ENCODE measurements around the gene E2F2. TPM values are rescaled to one million over a fixed set of nuclear protein-coding genes. Genes with fewer than 3 reads are reported as not detected.

Gene E2F2
- total RNA-seq, 4 donors from 2014 or later = under 0.01 to 0.85 (median 0.26) TPM

GRCh38 chr1:23505851-23506250 is 25.2 kb downstream of the E2F2 start:
- no peak for TF ChIP-seq CTCF (IDR thresholded peaks at IDR 0.05; ENCODE audit: low read depth)

DNA sequence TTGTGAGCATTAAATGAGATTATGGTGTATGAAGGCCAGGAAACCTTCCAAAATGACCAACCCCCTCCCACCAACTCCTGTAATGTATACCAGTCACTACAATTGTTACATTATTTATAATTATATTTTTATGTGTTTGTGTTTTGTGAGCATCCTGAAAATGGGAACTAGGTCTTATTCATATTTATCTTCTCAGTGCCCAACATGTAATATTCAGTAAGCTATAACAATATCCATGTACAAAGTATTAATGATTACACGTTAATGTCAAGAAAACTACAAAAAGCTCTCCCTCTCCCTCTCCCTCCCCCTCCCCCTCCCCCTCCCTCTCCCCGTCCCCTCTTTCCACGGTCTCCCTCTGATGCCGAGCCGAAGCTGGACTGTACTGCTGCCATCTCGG is 28.1 kb downstream of the E2F2 start:
- no peak for TF ChIP-seq CTCF (IDR thresholded peaks at IDR 0.05; ENCODE audit: low read depth)

- TF ChIP-seq CTCF (IDR thresholded peaks at IDR 0.05; ENCODE audit: low read depth) = no peak
Measured at GRCh38 chr1:23500466-23500865, 30.6 kb downstream of the E2F2 start.

GRCh38 chr1:23497777-23498439 is 33.1 kb downstream of the E2F2 start:
- TF ChIP-seq CTCF (IDR thresholded peaks at IDR 0.05; ENCODE audit: low read depth) = no peak

DNA sequence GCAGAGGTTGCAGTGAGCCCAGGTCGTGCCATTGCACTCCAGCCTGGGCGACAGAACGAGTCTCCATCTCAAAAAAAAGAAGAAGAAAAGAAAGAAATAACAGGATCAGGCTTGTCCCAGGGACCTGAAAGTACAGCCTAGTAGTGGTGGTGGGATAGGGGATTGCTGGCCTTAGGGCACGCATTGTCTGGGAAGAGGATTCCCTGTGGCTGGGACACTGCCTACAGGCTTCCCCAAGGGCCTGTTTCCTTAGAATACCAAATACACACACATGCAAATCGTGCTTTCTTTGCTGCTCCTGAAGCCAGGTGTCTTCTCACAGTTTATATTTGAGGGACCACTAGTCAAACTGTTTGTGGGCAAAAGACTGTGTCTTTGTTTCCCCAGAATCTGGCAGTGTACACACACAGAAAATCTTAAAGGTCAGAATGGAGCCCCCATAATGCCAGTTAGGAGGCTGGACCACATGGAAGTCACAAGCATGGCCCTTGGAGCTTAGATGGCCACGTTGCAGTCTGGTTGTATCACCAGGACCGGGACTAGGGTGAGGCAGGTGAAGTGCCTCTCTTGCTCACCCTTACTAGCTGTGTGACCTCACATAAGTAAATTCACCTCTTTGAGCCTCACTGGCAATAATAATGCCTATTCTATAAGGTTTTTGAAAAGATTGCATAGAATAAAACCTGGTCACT is 34.4 kb downstream of the E2F2 start:
- TF ChIP-seq CTCF (IDR thresholded peaks at IDR 0.05; ENCODE audit: low read depth) = no peak

- no peak for TF ChIP-seq CTCF (IDR thresholded peaks at IDR 0.05; ENCODE audit: low read depth)
Measured at GRCh38 chr1:23492132-23492720, 38.8 kb downstream of the E2F2 start.

- TF ChIP-seq CTCF (IDR thresholded peaks at IDR 0.05; ENCODE audit: low read depth) = no peak
Measured at GRCh38 chr1:23489842-23490241, 41.2 kb downstream of the E2F2 start.
